Measurements from ENCODE around the gene COA1. TPM values are rescaled to one million over a fixed set of nuclear protein-coding genes. Genes with fewer than 3 reads are reported as not detected.

Gene COA1
- polyA plus RNA-seq, 1 of the 3 experiments (the other 2 are of a cell fraction): 42.8 TPM

- Histone ChIP-seq H3K4me1 (ENCODE audit: control insufficient read depth in 1 of 2, insufficient read depth in 2 of 2, low read depth in 1 of 2, low read length in 1 of 2) (peaks cover 5 to 43% of the 10 kb centered on the region in 2 experiments), H3F3A (replicated peaks; ENCODE audit: insufficient read depth) (peaks cover 48% of the 10 kb centered on the region), H4K20me1 (ENCODE audit: insufficient read depth) (peaks cover 86% of the 10 kb centered on the region), H2AFZ (ENCODE audit: low read depth) (no peak overlapping the region), H3K9me3 (no peaks in the 10 kb centered on the region), H3K27ac (ENCODE audit: low read depth in 2 of 2, low read length in 1 of 2) (peak overlapping the region in 1 of 2 experiments; percentile 23; a peak in 1 of 4 replicates), H3K79me2 (ENCODE audit: insufficient read depth) (peaks cover 97% of the 10 kb centered on the region), H3K36me3 (replicated peaks in 1 of 2; ENCODE audit: control insufficient read depth in 1 of 2, insufficient read depth in 2 of 2, low read length in 1 of 2) (peaks cover 68 to 86% of the 10 kb centered on the region in 2 experiments), H3K9me2 (no peaks in the 10 kb centered on the region), H3K4me2 (no peak overlapping the region), H3K27me3 (ENCODE audit: insufficient read depth) (no peaks in the 10 kb centered on the region), H3K9ac (no peak overlapping the region), H3K4me3 (ENCODE audit: low read depth in 2 of 2, low read length in 1 of 2) (no peak overlapping the region)
- ChIA-PET CTCF (interaction anchor here (1.0 to 4.0 kb wide), 4 partner anchors 14 to 88 kb away, joined by 3 to 20 read pairs (median 4); partner anchors contain the start of gene STK17A), POLR2A (no interaction called here)
- no peak for DNase-seq
- TF ChIP-seq TCF12 (IDR thresholded peaks at IDR 0.05) (no peak), USF2 (IDR thresholded peaks at IDR 0.05; ENCODE audit: borderline replicate concordance, low read depth, low read length) (no peak), MXI1 (IDR thresholded peaks at IDR 0.05; ENCODE audit: low read depth, low read length) (no peak), NFIC (IDR thresholded peaks at IDR 0.05; ENCODE audit: borderline replicate concordance) (no peak), MEF2A (IDR thresholded peaks at IDR 0.05; ENCODE audit: borderline replicate concordance, low read depth) (no peak), EP300 (IDR thresholded peaks at IDR 0.05; ENCODE audit: borderline replicate concordance in 1 of 2, low read depth in 1 of 2, low read length in 1 of 2) (no peak), RFX5 (IDR thresholded peaks at IDR 0.05; ENCODE audit: low read length) (no peak), RXRA (IDR thresholded peaks at IDR 0.05; ENCODE audit: borderline replicate concordance, low read depth) (no peak), REST (IDR thresholded peaks at IDR 0.05; ENCODE audit: low read depth, low read length) (no peak), RCOR1 (IDR thresholded peaks at IDR 0.05; ENCODE audit: low read length) (no peak)
- TF ChIP-seq, protein P1, sequence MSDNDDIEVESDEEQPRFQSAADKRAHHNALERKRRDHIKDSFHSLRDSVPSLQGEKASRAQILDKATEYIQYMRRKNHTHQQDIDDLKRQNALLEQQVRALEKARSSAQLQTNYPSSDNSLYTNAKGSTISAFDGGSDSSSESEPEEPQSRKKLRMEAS (IDR thresholded peaks at IDR 0.05; ENCODE audit: low read depth): no peak
- TF ChIP-seq, protein P2, sequence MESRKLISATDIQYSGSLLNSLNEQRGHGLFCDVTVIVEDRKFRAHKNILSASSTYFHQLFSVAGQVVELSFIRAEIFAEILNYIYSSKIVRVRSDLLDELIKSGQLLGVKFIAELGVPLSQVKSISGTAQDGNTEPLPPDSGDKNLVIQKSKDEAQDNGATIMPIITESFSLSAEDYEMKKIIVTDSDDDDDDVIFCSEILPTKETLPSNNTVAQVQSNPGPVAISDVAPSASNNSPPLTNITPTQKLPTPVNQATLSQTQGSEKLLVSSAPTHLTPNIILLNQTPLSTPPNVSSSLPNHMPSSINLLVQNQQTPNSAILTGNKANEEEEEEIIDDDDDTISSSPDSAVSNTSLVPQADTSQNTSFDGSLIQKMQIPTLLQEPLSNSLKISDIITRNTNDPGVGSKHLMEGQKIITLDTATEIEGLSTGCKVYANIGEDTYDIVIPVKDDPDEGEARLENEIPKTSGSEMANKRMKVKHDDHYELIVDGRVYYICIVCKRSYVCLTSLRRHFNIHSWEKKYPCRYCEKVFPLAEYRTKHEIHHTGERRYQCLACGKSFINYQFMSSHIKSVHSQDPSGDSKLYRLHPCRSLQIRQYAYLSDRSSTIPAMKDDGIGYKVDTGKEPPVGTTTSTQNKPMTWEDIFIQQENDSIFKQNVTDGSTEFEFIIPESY (IDR thresholded peaks at IDR 0.05; ENCODE audit: borderline replicate concordance, low read depth): no peak
- 98% methylated on average over 4 of the region's 4 CpGs for whole genome bisulfite sequencing (ENCODE audit: low lambda C conversion rate)
Observed at GRCh38 chr7:43616977-43617376, 112.3 kb downstream of the COA1 start.
